ENCODE measurements around the gene USP26. TPM values are rescaled to one million over a fixed set of nuclear protein-coding genes. Genes with fewer than 3 reads are reported as not detected.
"Not testable (repeated sequence)": the region's sequence is repeated elsewhere in the genome, so short reads cannot be mapped to it uniquely, and the experiment has no call there.

USP26 gene
- total RNA-seq, 1 donor = not detected

- Histone ChIP-seq H3K9me3 (ENCODE audit: low read depth, low read length) (no peaks in the 10 kb centered on the region), H3K4me2 (ENCODE audit: insufficient read depth, low read length) (no peak overlapping the region), H3K36me3 (ENCODE audit: insufficient read depth, low read length) (no peaks in the 10 kb centered on the region), H3K27me3 (ENCODE audit: insufficient read depth, low read length) (no peaks in the 10 kb centered on the region), H2AFZ (ENCODE audit: low read length) (no peak overlapping the region), H3K4me1 (ENCODE audit: insufficient read depth, low read length) (no peaks in the 10 kb centered on the region), H3K79me2 (ENCODE audit: insufficient read depth, low read length) (no peaks in the 10 kb centered on the region), H3K4me3 (ENCODE audit: insufficient read depth, low read length) (no peak overlapping the region), H4K20me1 (ENCODE audit: insufficient read depth, low read length) (no peaks in the 10 kb centered on the region), H3K27ac (ENCODE audit: low read depth, low read length) (no peak overlapping the region)
- TF ChIP-seq CTCF (IDR thresholded peaks at IDR 0.05; ENCODE audit: extremely low read depth, low read depth, low read length) = no peak
- DNase-seq (ENCODE audit: insufficient read length, low spot score, missing footprints) = no peak
Observed at GRCh38 chrX:132986556-132986955, 110.4 kb downstream of the USP26 start.

GRCh38 chrX:132984058-132984650, 112.8 kb downstream of the USP26 start:
- Histone ChIP-seq H3K79me2 (ENCODE audit: insufficient read depth, low read length) (no peaks in the 10 kb centered on the region), H3K4me3 (ENCODE audit: insufficient read depth, low read length) (no peak overlapping the region), H3K27me3 (ENCODE audit: insufficient read depth, low read length) (no peaks in the 10 kb centered on the region), H2AFZ (ENCODE audit: low read length) (no peak overlapping the region), H3K4me2 (ENCODE audit: insufficient read depth, low read length) (no peak overlapping the region), H4K20me1 (ENCODE audit: insufficient read depth, low read length) (no peaks in the 10 kb centered on the region), H3K9me3 (ENCODE audit: low read depth, low read length) (no peaks in the 10 kb centered on the region), H3K27ac (ENCODE audit: low read depth, low read length) (no peak overlapping the region), H3K4me1 (ENCODE audit: insufficient read depth, low read length) (no peaks in the 10 kb centered on the region), H3K36me3 (ENCODE audit: insufficient read depth, low read length) (no peaks in the 10 kb centered on the region)
- no peak for TF ChIP-seq CTCF (IDR thresholded peaks at IDR 0.05; ENCODE audit: extremely low read depth, low read depth, low read length)
- DNase-seq (ENCODE audit: insufficient read length, low spot score, missing footprints) = no peak

GRCh38 chrX:132983496-132983895, 113.4 kb downstream of the USP26 start:
- no peak overlapping the region for H2AFZ ChIP-seq (ENCODE audit: low read length)
- H3K4me1 ChIP-seq (ENCODE audit: insufficient read depth, low read length) = no peaks in the 10 kb centered on the region
- no peaks in the 10 kb centered on the region for H3K9me3 ChIP-seq (ENCODE audit: low read depth, low read length)
- H3K4me2 ChIP-seq (ENCODE audit: insufficient read depth, low read length) = no peak overlapping the region
- no peaks in the 10 kb centered on the region for H4K20me1 ChIP-seq (ENCODE audit: insufficient read depth, low read length)
- H3K27me3 ChIP-seq (ENCODE audit: insufficient read depth, low read length) = no peaks in the 10 kb centered on the region
- DNase-seq (ENCODE audit: insufficient read length, low spot score, missing footprints) = no peak
- TF ChIP-seq CTCF (IDR thresholded peaks at IDR 0.05; ENCODE audit: extremely low read depth, low read depth, low read length) = no peak
- no peak overlapping the region for H3K27ac ChIP-seq (ENCODE audit: low read depth, low read length)
- no peaks in the 10 kb centered on the region for H3K79me2 ChIP-seq (ENCODE audit: insufficient read depth, low read length)
- H3K4me3 ChIP-seq (ENCODE audit: insufficient read depth, low read length) = no peak overlapping the region
- no peaks in the 10 kb centered on the region for H3K36me3 ChIP-seq (ENCODE audit: insufficient read depth, low read length)

GRCh38 chrX:132980035-132980434, 116.9 kb downstream of the USP26 start:
- not testable (repeated sequence) for H2AFZ ChIP-seq (ENCODE audit: low read length); H3K9me3 ChIP-seq (ENCODE audit: low read depth, low read length)

More at GRCh38 chrX:132980035-132980434, 116.9 kb downstream of the USP26 start:
- H3K27ac ChIP-seq (ENCODE audit: low read depth, low read length); H3K4me2 ChIP-seq (ENCODE audit: insufficient read depth, low read length); H3K79me2 ChIP-seq (ENCODE audit: insufficient read depth, low read length); DNase-seq (ENCODE audit: insufficient read length, low spot score, missing footprints); H3K27me3 ChIP-seq (ENCODE audit: insufficient read depth, low read length); H3K4me3 ChIP-seq (ENCODE audit: insufficient read depth, low read length); H4K20me1 ChIP-seq (ENCODE audit: insufficient read depth, low read length); H3K4me1 ChIP-seq (ENCODE audit: insufficient read depth, low read length); H3K36me3 ChIP-seq (ENCODE audit: insufficient read depth, low read length): not testable (repeated sequence)

Other genes starting within 250 kb of the USP26 start
- under 0.01 TPM in 1 of 2 replicates, not detected in the other for gene HS6ST2, start 138.5 kb downstream of the USP26 start, total RNA-seq
- gene TFDP3, start 121.2 kb upstream of the USP26 start, total RNA-seq = not detected in 2 replicates